Trophoblast cell (in vitro differentiated cells and primary cell): ENCODE results near the gene AKAP13.
"Not testable (repeated sequence)": the region's sequence is repeated elsewhere in the genome, so short reads cannot be mapped to it uniquely, and the experiment has no call there.

Experiments
- DNase-seq, 2 donors: peaks; one replicate each; pipeline ENCODE4 v3.0.0-alpha.2; 2016
- H2AFZ ChIP-seq: 2 replicates; pipeline ENCODE4 v1.6.1; 2013; ENCODE audit warnings: low read length, moderate library complexity, mild to moderate bottlenecking; ENCODE audit not compliant: insufficient read depth, poor library complexity
- H2AK5ac ChIP-seq: 2 replicates; pipeline ENCODE4 v1.6.1; 2013; ENCODE audit warnings: mild to moderate bottlenecking, low read length
- H2BK120ac ChIP-seq: 2 replicates; pipeline ENCODE4 v1.6.1; 2013; ENCODE audit warnings: low read length, mild to moderate bottlenecking, moderate library complexity; ENCODE audit not compliant: insufficient read depth, poor library complexity
- H2BK12ac ChIP-seq: 2 replicates; pipeline ENCODE4 v1.6.1; 2013; ENCODE audit warnings: mild to moderate bottlenecking, low read length, moderate library complexity
- H2BK5ac ChIP-seq: 2 replicates; pipeline ENCODE4 v1.6.1; 2013; ENCODE audit warnings: low read length, low read depth, moderate library complexity, mild to moderate bottlenecking; ENCODE audit not compliant: poor library complexity
- H3K14ac ChIP-seq: 2 replicates; pipeline ENCODE4 v1.6.1; 2013; ENCODE audit warnings: mild to moderate bottlenecking, low read length
- H3K18ac ChIP-seq: 2 replicates; pipeline ENCODE4 v1.6.1; 2013; ENCODE audit warnings: mild to moderate bottlenecking, low read length
- H3K23ac ChIP-seq: 2 replicates; pipeline ENCODE4 v1.6.1; 2013; ENCODE audit warnings: low read length
- H3K27ac ChIP-seq: 2 replicates; pipeline ENCODE4 v1.5.1; 2013; ENCODE audit warnings: low read depth, mild to moderate bottlenecking, inconsistent platforms, low read length, moderate library complexity
- H3K27me3 ChIP-seq: 2 replicates; pipeline ENCODE4 v1.6.1; 2013; ENCODE audit warnings: inconsistent platforms, mild to moderate bottlenecking, low read length, moderate library complexity; ENCODE audit not compliant: insufficient read depth
- H3K36me3 ChIP-seq, 2 experiments: 1 replicate in 1 of 2; 2 replicates in 1 of 2; pipeline ENCODE4 v1.6.1; 2013; ENCODE audit warnings: low read length in 2 of 2, mild to moderate bottlenecking in 2 of 2, moderate library complexity in 1 of 2; ENCODE audit not compliant: insufficient read depth in 2 of 2, control insufficient read depth in 1 of 2
- H3K4ac ChIP-seq: 2 replicates; pipeline ENCODE4 v1.6.1; 2013; ENCODE audit warnings: low read depth, mild to moderate bottlenecking, low read length, moderate library complexity
- H3K4me1 ChIP-seq, 2 experiments: 1 replicate in 1 of 2; 2 replicates in 1 of 2; pipeline ENCODE4 v1.6.1; 2013; ENCODE audit warnings: low read length in 2 of 2, mild to moderate bottlenecking in 2 of 2, moderate library complexity in 1 of 2; ENCODE audit not compliant: insufficient read depth in 2 of 2, control insufficient read depth in 1 of 2
- H3K4me2 ChIP-seq: 2 replicates; pipeline ENCODE4 v1.6.1; 2013; ENCODE audit warnings: inconsistent platforms, mild to moderate bottlenecking, low read length, moderate library complexity
- H3K4me3 ChIP-seq: 2 replicates; pipeline ENCODE4 v1.5.1; 2013; ENCODE audit warnings: mild to moderate bottlenecking, low read depth, low read length, inconsistent platforms
- H3K79me1 ChIP-seq: one replicate; pipeline ENCODE4 v1.6.1; 2013; ENCODE audit warnings: low read length
- H3K79me2 ChIP-seq: 2 replicates; pipeline ENCODE4 v1.6.1; 2013; ENCODE audit warnings: low read length, mild to moderate bottlenecking; ENCODE audit not compliant: control insufficient read depth, insufficient read depth, poor library complexity
- H3K9ac ChIP-seq: 2 replicates; pipeline ENCODE4 v1.6.1; 2013; ENCODE audit warnings: mild to moderate bottlenecking, low read length
- H3K9me3 ChIP-seq: 2 replicates; pipeline ENCODE4 v1.6.1; 2013; ENCODE audit warnings: low read depth, mild to moderate bottlenecking, control low read depth, inconsistent platforms, low read length; ENCODE audit not compliant: insufficient read depth
- H4K12ac ChIP-seq: 2 replicates; pipeline ENCODE4 v1.6.1; 2013; ENCODE audit warnings: low read depth, mild to moderate bottlenecking, low read length, moderate library complexity
- H4K8ac ChIP-seq: 2 replicates; pipeline ENCODE4 v1.6.1; 2013; ENCODE audit warnings: low read depth, mild to moderate bottlenecking, low read length, moderate library complexity
- H4K91ac ChIP-seq: one replicate; pipeline ENCODE4 v1.6.1; 2013; ENCODE audit warnings: low read depth, mild to moderate bottlenecking, low read length, moderate library complexity
- WGBS: extraction: QIAGEN DNeasy Blood & Tissue Kit; methylation state at CpG from one replicate; pipeline ENCODE4 v1.1.7; 2013; ENCODE audit warnings: missing lambda C conversion rate; ENCODE audit not compliant: insufficient read length, insufficient coverage; ENCODE audit errors: extremely low coverage; 5-methylcytosine and 5-hydroxymethylcytosine counted together

AKAP13 gene

GRCh38 chr15:85337425-85338074, 42.9 kb upstream of the AKAP13 start:
- Histone ChIP-seq H4K12ac (no peak overlapping the region), H3K9ac (no peak overlapping the region), H3K14ac (no peak overlapping the region), H2BK120ac (peak overlapping the region; percentile 25), H2AFZ (no peak overlapping the region), H2AK5ac (no peak overlapping the region), H3K27ac (peak overlapping the region; percentile 60), H2BK12ac (peak overlapping the region; percentile 29), H3K4me3 (no peak overlapping the region), H4K8ac (no peak overlapping the region), H3K4me2 (peak overlapping the region; percentile 9), H3K23ac (no peak overlapping the region), H3K4me1 (peaks cover 17 to 19% of the 10 kb centered on the region in 2 experiments), H3K18ac (no peak overlapping the region), H2BK5ac (no peak overlapping the region), H3K79me2 (no peaks in the 10 kb centered on the region), H4K91ac (no peak overlapping the region), H3K9me3 (no peaks in the 10 kb centered on the region), H3K4ac (no peak overlapping the region), H3K36me3 (no peaks in the 10 kb centered on the region), H3K27me3 (no peaks in the 10 kb centered on the region), H3K79me1 (peaks cover 21% of the 10 kb centered on the region)
- DNase-seq: no peak
- no CpG with 5 or more reads among the region's 9 CpGs for WGBS

GRCh38 chr15:85340321-85340665, 40.1 kb upstream of the AKAP13 start:
- no peak for DNase-seq
- no peak overlapping the region for H3K27ac ChIP-seq
- no peak overlapping the region for H2BK5ac ChIP-seq
- peak overlapping the region; percentile 31 for H3K14ac ChIP-seq
- H4K91ac ChIP-seq: peak overlapping the region; percentile 63
- no peaks in the 10 kb centered on the region for H3K27me3 ChIP-seq
- no peak overlapping the region for H4K12ac ChIP-seq
- no peak overlapping the region for H2AFZ ChIP-seq
- H3K4ac ChIP-seq: no peak overlapping the region
- H3K79me2 ChIP-seq: no peaks in the 10 kb centered on the region
- no peak overlapping the region for H3K9ac ChIP-seq
- no peak overlapping the region for H3K4me2 ChIP-seq
- H3K23ac ChIP-seq: no peak overlapping the region
- H3K18ac ChIP-seq: no peak overlapping the region
- no peak overlapping the region for H2BK120ac ChIP-seq
- H4K8ac ChIP-seq: no peak overlapping the region
- no CpG with 5 or more reads among the region's 1 CpG for WGBS
- peak overlapping the region; percentile 83 for H2BK12ac ChIP-seq
- H2AK5ac ChIP-seq: peak overlapping the region; percentile 58
- H3K4me3 ChIP-seq: no peak overlapping the region
- H3K79me1 ChIP-seq: peaks cover 11% of the 10 kb centered on the region
- no peaks in the 10 kb centered on the region for H3K36me3 ChIP-seq
- peaks cover 7 to 14% of the 10 kb centered on the region in 2 experiments for H3K4me1 ChIP-seq
- no peaks in the 10 kb centered on the region for H3K9me3 ChIP-seq

GRCh38 chr15:85340852-85341251, 39.6 kb upstream of the AKAP13 start:
- Histone ChIP-seq H3K79me2 (no peaks in the 10 kb centered on the region), H2AK5ac (no peak overlapping the region), H3K36me3 (no peaks in the 10 kb centered on the region), H3K14ac (no peak overlapping the region), H3K79me1 (peaks cover 8% of the 10 kb centered on the region), H3K18ac (no peak overlapping the region), H3K27ac (no peak overlapping the region), H3K4ac (no peak overlapping the region), H3K23ac (no peak overlapping the region), H2AFZ (no peak overlapping the region), H3K9me3 (no peaks in the 10 kb centered on the region), H4K8ac (no peak overlapping the region), H3K27me3 (no peaks in the 10 kb centered on the region), H2BK12ac (no peak overlapping the region), H2BK5ac (no peak overlapping the region), H3K4me3 (no peak overlapping the region), H2BK120ac (no peak overlapping the region), H4K91ac (no peak overlapping the region), H4K12ac (no peak overlapping the region), H3K9ac (no peak overlapping the region), H3K4me1 (peaks cover 7 to 15% of the 10 kb centered on the region in 2 experiments), H3K4me2 (no peak overlapping the region)
- no peak for DNase-seq

- not testable (repeated sequence) for H2AK5ac ChIP-seq, H2BK5ac ChIP-seq, H2BK120ac ChIP-seq, H3K4me3 ChIP-seq, H2BK12ac ChIP-seq, H3K27ac ChIP-seq, H3K23ac ChIP-seq, H4K8ac ChIP-seq, H3K79me1 ChIP-seq, H3K9me3 ChIP-seq, H3K4ac ChIP-seq, H3K18ac ChIP-seq, H3K14ac ChIP-seq, H3K79me2 ChIP-seq, H3K9ac ChIP-seq, H3K27me3 ChIP-seq, H2AFZ ChIP-seq, H3K36me3 ChIP-seq, H4K12ac ChIP-seq, H3K4me2 ChIP-seq, DNase-seq, H4K91ac ChIP-seq
- no CpG with 5 or more reads among the region's 6 CpGs for WGBS
- H3K4me1 ChIP-seq: peaks cover 6 to 11% of the 10 kb centered on the region in 2 experiments
Measured at GRCh38 chr15:85342163-85342562, 38.2 kb upstream of the AKAP13 start.
